Kidney (tissue), 14 donors: ENCODE results near the gene CCK. TPM values are rescaled to one million over a fixed set of nuclear protein-coding genes. Genes with fewer than 3 reads are reported as not detected.
"Not testable (repeated sequence)": the region's sequence is repeated elsewhere in the genome, so short reads cannot be mapped to it uniquely, and the experiment has no call there.

ENCODE experiments used
- DNase-seq, 5 donors: peaks; one replicate each; pipeline ENCODE4 v3.0.0-alpha.2; 2013 to 2020
- FAIRE-seq: peaks from 2 replicates; lab custom pipeline; 2012; peaks lifted over from hg19 to GRCh38; lab: Jason Lieb, UNC
- H3K27ac ChIP-seq, 2 donors: one replicate each; pipeline ENCODE4 v1.7.0; 2013; ENCODE audit warnings: low read depth in 2 of 2, low read length in 2 of 2, inconsistent platforms in 1 of 2
- H3K27me3 ChIP-seq: one replicate; pipeline ENCODE4 v1.7.1; 2013; ENCODE audit warnings: low read length, inconsistent platforms; ENCODE audit not compliant: control insufficient read depth, insufficient read depth
- H3K36me3 ChIP-seq, 3 donors: one replicate each; pipeline versions ENCODE4 v1.7.0 to v1.7.1; 2013; ENCODE audit warnings: low read length in 3 of 3, control low read depth in 1 of 3, inconsistent platforms in 1 of 3; ENCODE audit not compliant: insufficient read depth in 3 of 3, control insufficient read depth in 2 of 3
- H3K4me1 ChIP-seq, 3 donors: one replicate each; pipeline versions ENCODE4 v1.7.0 to v1.7.1; 2013; ENCODE audit warnings: low read length in 3 of 3, inconsistent platforms in 1 of 3, low read depth in 1 of 3; ENCODE audit not compliant: control insufficient read depth in 2 of 3, insufficient read depth in 2 of 3
- H3K4me3 ChIP-seq, 3 donors: one replicate each; pipeline versions ENCODE4 v1.7.0 to v1.8.1; 2013; ENCODE audit warnings: low read length in 3 of 3, control low read depth in 1 of 3, inconsistent platforms in 1 of 3
- H3K9ac ChIP-seq, 3 donors: one replicate each; pipeline versions ENCODE4 v1.7.0 to v1.7.1; 2013; ENCODE audit warnings: low read length in 3 of 3, control low read depth in 1 of 3, inconsistent platforms in 1 of 3
- H3K9me3 ChIP-seq, 3 donors: one replicate each; pipeline versions ENCODE4 v1.7.0 to v1.7.1; 2013; ENCODE audit warnings: low read length in 3 of 3, control low read depth in 1 of 3, inconsistent platforms in 1 of 3; ENCODE audit not compliant: control insufficient read depth in 2 of 3, insufficient read depth in 1 of 3
- CTCF ChIP-seq: IDR thresholded peaks from 3 replicates; pipeline ENCODE4 v1.5.1; 2012; ENCODE audit warnings: mild to moderate bottlenecking, moderate library complexity, borderline replicate concordance; ENCODE audit not compliant: insufficient read depth; ENCODE audit errors: extremely low read depth
- intact Hi-C: fragments of 100-400 bp; cut with DNase I; formaldehyde crosslinking; loops from one replicate; pipeline ENCODE4 v1.11.1; 2022
- polyA plus RNA-seq: library from polyadenylated mRNA; stranded (reverse); fragments of 350-450 nt; fragmentation: Illumina TruSeq; extraction: RNeasy Lipid Tissue Mini Kit (QIAGEN cat#74804); gene quantifications from one replicate; pipeline ENCODE4 v1.2.3, GENCODE V29; 2014; ENCODE audit warnings: low read depth, low replicate concordance; ENCODE audit not compliant: insufficient read depth
- total RNA-seq: library from RNA; stranded (reverse); fragmentation: NEBNext Ultra II Directional; extraction: Animal tissue kit (Norgen Biotek cat#: 25700); gene quantifications from one replicate; pipeline ENCODE4 v1.2.1, GENCODE V29; 2021
- donor health status: control.
- donor health status: control.
- donor health status: control.
- donor health status: control.
- donor health status: control.
- donor health status: DM: yes; HTN: yes; CAD: no.
- donor health status: Normal renal cell carcinoma (clear cell type).

Gene CCK
- total and polyA plus RNA-seq, 2 donors from 2014 or later = not detected

GRCh38 chr3:42290966-42291714 lies 25.2 kb upstream of the CCK start:
- no peak overlapping the region for H3K9ac ChIP-seq
- no peaks in the 10 kb centered on the region for H3K9me3 ChIP-seq
- no peaks in the 10 kb centered on the region for H3K27me3 ChIP-seq
- intact Hi-C loops = no loop called here
- H3K4me3 ChIP-seq = no peak overlapping the region
- TF ChIP-seq CTCF = no peak
- H3K36me3 ChIP-seq = no peaks in the 10 kb centered on the region
- no peaks in the 10 kb centered on the region for H3K4me1 ChIP-seq
- no peak overlapping the region for H3K27ac ChIP-seq
- FAIRE-seq = no peak
- DNase-seq = no peak

GRCh38 chr3:42289026-42289425 lies 23.0 kb upstream of the CCK start:
- intact Hi-C loops = no loop called here
- H3K9ac ChIP-seq = no peak overlapping the region
- H3K4me1 ChIP-seq = no peaks in the 10 kb centered on the region
- H3K27ac ChIP-seq = no peak overlapping the region
- TF ChIP-seq CTCF = no peak
- H3K4me3 ChIP-seq = no peak overlapping the region
- H3K27me3 ChIP-seq = no peaks in the 10 kb centered on the region
- no peaks in the 10 kb centered on the region for H3K36me3 ChIP-seq
- DNase-seq (no peak), FAIRE-seq (no peak)
- H3K9me3 ChIP-seq = no peaks in the 10 kb centered on the region

- Histone ChIP-seq H3K27ac (no peak overlapping the region), H3K9ac (no peak overlapping the region), H3K36me3 (no peaks in the 10 kb centered on the region), H3K4me1 (no peaks in the 10 kb centered on the region), H3K27me3 (no peaks in the 10 kb centered on the region), H3K9me3 (no peaks in the 10 kb centered on the region), H3K4me3 (no peak overlapping the region)
- DNase-seq (no peak), FAIRE-seq (no peak)
- intact Hi-C loops = no loop called here
- no peak for TF ChIP-seq CTCF
Measured at GRCh38 chr3:42288385-42288784, 22.4 kb upstream of the CCK start.

- H3K27ac ChIP-seq, intact Hi-C loops, H3K27me3 ChIP-seq, DNase-seq, FAIRE-seq, H3K4me3 ChIP-seq, H3K9me3 ChIP-seq, H3K9ac ChIP-seq, H3K36me3 ChIP-seq, H3K4me1 ChIP-seq: not testable (repeated sequence)
Measured at GRCh38 chr3:42287423-42287822, 21.4 kb upstream of the CCK start.
